NT2/D1 (cell line): ENCODE measurements around the gene KANK3.

Experiments
- SUZ12 ChIP-seq: IDR thresholded peaks from 2 replicates; pipeline ENCODE4 v1.6.1; 2011; ENCODE audit not compliant: insufficient read length, insufficient read depth; ENCODE audit errors: extremely low read depth
- YY1 ChIP-seq: IDR thresholded peaks from 2 replicates; pipeline ENCODE4 v1.6.1; 2011; ENCODE audit not compliant: insufficient read length, insufficient read depth
- ZNF274 ChIP-seq: IDR thresholded peaks from 2 replicates; pipeline ENCODE4 v1.6.1; 2011; ENCODE audit warnings: mild to moderate bottlenecking, low read depth, low read length

DNA sequence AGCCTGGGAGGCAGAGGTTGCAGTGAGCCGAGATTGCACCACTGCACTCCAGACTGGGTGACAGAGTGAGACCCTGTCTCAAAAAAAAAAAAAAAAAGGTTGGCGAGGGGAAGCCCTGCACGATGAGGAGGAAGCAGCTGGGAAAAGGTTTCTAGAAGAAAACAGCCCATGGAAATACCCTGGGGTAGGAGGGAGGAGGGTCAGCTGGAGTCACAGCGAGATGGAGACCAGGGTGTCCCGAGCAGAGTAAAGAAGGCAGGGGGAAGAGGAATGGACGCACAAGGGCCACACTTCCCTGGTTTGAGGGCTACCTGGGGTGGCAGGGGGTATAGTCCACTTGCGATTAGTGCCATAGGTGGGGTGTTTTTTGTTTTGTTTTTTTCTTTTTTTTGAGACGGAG lies 6.4 kb downstream of the KANK3 start:
- no peak for TF ChIP-seq YY1
- TF ChIP-seq ZNF274: no peak
- no peak for TF ChIP-seq SUZ12
